Measurements from ENCODE around the gene ERBB4. TPM values are rescaled to one million over a fixed set of nuclear protein-coding genes. Genes with fewer than 3 reads are reported as not detected.

ERBB4 gene
- total RNA-seq, 1 experiment from 2014 or later: 0.15 TPM

GRCh38 chr2:211756266-211756665 is 782.3 kb downstream of the ERBB4 start:
- no peak overlapping the region for H3K4me3 ChIP-seq (ENCODE audit: low read depth in 2 of 2, low read length in 2 of 2)
- H3K9me3 ChIP-seq (ENCODE audit: control insufficient read depth, insufficient read depth, low read depth, low read length): no peaks in the 10 kb centered on the region
- in situ Hi-C loops (cut with HindIII; ENCODE audit: low pct_unique_long_range_greater_than_20kb, low sequenced_read_pairs) (no loop called here), intact Hi-C loops (cut with micrococcal nuclease; ENCODE audit: unreplicated experiment) (no loop called here)
- H3K27ac ChIP-seq (ENCODE audit: low read length): no peak overlapping the region
- POLR2A ChIA-PET: no interaction called here
- no peaks in the 10 kb centered on the region for H3K36me3 ChIP-seq (ENCODE audit: control insufficient read depth, insufficient read depth, low read length)
- H3K27me3 ChIP-seq (ENCODE audit: control insufficient read depth, insufficient read depth, low read length): no peaks in the 10 kb centered on the region
- ATAC-seq (no peak), DNase-seq (ENCODE audit: low read depth, low spot score) (no peak)
- BruUV-seq (replicated peaks): no TSS peak
- TF ChIP-seq SIN3A (IDR thresholded peaks at IDR 0.05; ENCODE audit: borderline replicate concordance, insufficient read depth, low read depth, low read length) (no peak), REST (IDR thresholded peaks at IDR 0.05; ENCODE audit: insufficient read depth in 1 of 2, low read depth in 2 of 2, low read length in 1 of 2) (no peak), CTCF (IDR thresholded peaks at IDR 0.05) (no peak), POLR2AphosphoS5 (IDR thresholded peaks at IDR 0.05; ENCODE audit: low read depth, low read length) (no peak), TCF7L2 (IDR thresholded peaks at IDR 0.05; ENCODE audit: low read depth, low read length) (no peak)
- H3K4me1 ChIP-seq (ENCODE audit: control insufficient read depth, insufficient read depth, low read length): no peaks in the 10 kb centered on the region
- CTCF ChIA-PET: no interaction called here

- Histone ChIP-seq H3K4me1 (ENCODE audit: control insufficient read depth, insufficient read depth, low read length) (no peaks in the 10 kb centered on the region), H3K36me3 (ENCODE audit: control insufficient read depth, insufficient read depth, low read length) (no peaks in the 10 kb centered on the region), H3K4me3 (ENCODE audit: low read depth in 2 of 2, low read length in 2 of 2) (no peak overlapping the region), H3K27ac (ENCODE audit: low read length) (no peak overlapping the region), H3K27me3 (ENCODE audit: control insufficient read depth, insufficient read depth, low read length) (no peaks in the 10 kb centered on the region), H3K9me3 (ENCODE audit: control insufficient read depth, insufficient read depth, low read depth, low read length) (no peaks in the 10 kb centered on the region)
- ChIA-PET POLR2A (no interaction called here), CTCF (no interaction called here)
- intact Hi-C loops (cut with micrococcal nuclease; ENCODE audit: unreplicated experiment) (no loop called here), in situ Hi-C loops (cut with HindIII; ENCODE audit: low pct_unique_long_range_greater_than_20kb, low sequenced_read_pairs) (no loop called here)
- BruUV-seq (replicated peaks): no TSS peak
- TF ChIP-seq SIN3A (IDR thresholded peaks at IDR 0.05; ENCODE audit: borderline replicate concordance, insufficient read depth, low read depth, low read length) (no peak), TCF7L2 (IDR thresholded peaks at IDR 0.05; ENCODE audit: low read depth, low read length) (no peak), CTCF (IDR thresholded peaks at IDR 0.05) (no peak), REST (IDR thresholded peaks at IDR 0.05; ENCODE audit: insufficient read depth in 1 of 2, low read depth in 2 of 2, low read length in 1 of 2) (no peak), POLR2AphosphoS5 (IDR thresholded peaks at IDR 0.05; ENCODE audit: low read depth, low read length) (no peak)
- DNase-seq (ENCODE audit: low read depth, low spot score) (no peak), ATAC-seq (no peak)
These were observed 783.4 kb downstream of the ERBB4 start for GRCh38 chr2:211755187-211755586.
